Left lung (tissue), 10 donors: Measurements from ENCODE around the gene SUB1. TPM values are rescaled to one million over a fixed set of nuclear protein-coding genes. Genes with fewer than 3 reads are reported as not detected.
"Not testable (repeated sequence)": the region's sequence is repeated elsewhere in the genome, so short reads cannot be mapped to it uniquely, and the experiment has no call there.

Source experiments
- ATAC-seq: fragments of 200-7000 bp; cut with Tn5 transposase; one replicate; pipeline ENCODE4 v1.9.1; 2020; ENCODE audit warnings: moderate library complexity
- DNase-seq, 4 donors: peaks; one replicate each; pipeline ENCODE4 v3.0.0-alpha.2; 2013 to 2020
- H3K27ac ChIP-seq, 2 donors: fragments of 200-600 bp; sonication (generic) in 1 of 2; one replicate each; pipeline versions ENCODE4 v1.5.0 to v1.8.0; 2020 to 2021
- H3K27me3 ChIP-seq, 2 donors: fragments of 200-600 bp; sonication (generic) in 1 of 2; one replicate each; pipeline versions ENCODE4 v1.5.0 to v1.8.0; 2020 to 2021
- H3K36me3 ChIP-seq, 2 donors: fragments of 200-600 bp; sonication (generic) in 1 of 2; one replicate each; pipeline versions ENCODE4 v1.5.0 to v1.8.0; 2020 to 2021
- H3K4me1 ChIP-seq, 2 donors: fragments of 200-600 bp; one replicate each; pipeline ENCODE4 v1.8.0; 2021
- H3K4me3 ChIP-seq, 2 donors: fragments of 200-600 bp; sonication (generic) in 1 of 2; one replicate each; pipeline versions ENCODE4 v1.5.0 to v1.8.0; 2020 to 2021; ENCODE audit warnings: mild to moderate bottlenecking in 1 of 2
- H3K9me3 ChIP-seq, 2 donors: fragments of 200-600 bp; sonication (generic) in 1 of 2; one replicate each; pipeline versions ENCODE4 v1.5.0 to v1.8.0; 2020 to 2021
- intact Hi-C, 2 donors: fragments of 100-400 bp; cut with DNase I; formaldehyde crosslinking; loops; one replicate each; pipeline versions ENCODE4 v1.11.2 to v1.14.2; 2022
- polyA plus RNA-seq, 6 donors: library from polyadenylated mRNA; unstranded; fragments of 120-200 nt; gene quantifications; one replicate each; pipeline ENCODE4 v1.2.1, GENCODE V29; 2013; ENCODE audit not compliant: insufficient read length in 6 of 6
- total RNA-seq, 2 donors: library from RNA; stranded (reverse); fragmentation: NEBNext Ultra II Directional; extraction: Animal tissue kit (Norgen Biotek cat#: 25700); gene quantifications; one replicate each; pipeline ENCODE4 v1.2.1, GENCODE V29; 2021
- TF ChIP-seq, protein P1 (sequence below), 2 donors: fragments of 200-600 bp; sonication (generic) in 1 of 2; IDR thresholded peaks; one replicate each; pipeline versions ENCODE4 v1.5.0 to v1.8.0; 2021; ENCODE audit warnings: antibody characterized with exemption in 2 of 2
- donor health status: DM: no; HTN: yes; CAD: no.
- donor health status: DM: no; HTN: no; CAD: no.

SUB1 gene
- total and polyA plus RNA-seq, 8 donors = 166 to 289 (median 256) TPM

GRCh38 chr5:32565145-32565544 lies 20.2 kb upstream of the SUB1 start:
- H3K27me3 ChIP-seq = no peaks in the 10 kb centered on the region
- intact Hi-C loops = no loop called here
- no peaks in the 10 kb centered on the region for H3K4me1 ChIP-seq
- H3K9me3 ChIP-seq = no peaks in the 10 kb centered on the region
- DNase-seq (no peak), ATAC-seq (no peak)
- TF ChIP-seq, protein P1, sequence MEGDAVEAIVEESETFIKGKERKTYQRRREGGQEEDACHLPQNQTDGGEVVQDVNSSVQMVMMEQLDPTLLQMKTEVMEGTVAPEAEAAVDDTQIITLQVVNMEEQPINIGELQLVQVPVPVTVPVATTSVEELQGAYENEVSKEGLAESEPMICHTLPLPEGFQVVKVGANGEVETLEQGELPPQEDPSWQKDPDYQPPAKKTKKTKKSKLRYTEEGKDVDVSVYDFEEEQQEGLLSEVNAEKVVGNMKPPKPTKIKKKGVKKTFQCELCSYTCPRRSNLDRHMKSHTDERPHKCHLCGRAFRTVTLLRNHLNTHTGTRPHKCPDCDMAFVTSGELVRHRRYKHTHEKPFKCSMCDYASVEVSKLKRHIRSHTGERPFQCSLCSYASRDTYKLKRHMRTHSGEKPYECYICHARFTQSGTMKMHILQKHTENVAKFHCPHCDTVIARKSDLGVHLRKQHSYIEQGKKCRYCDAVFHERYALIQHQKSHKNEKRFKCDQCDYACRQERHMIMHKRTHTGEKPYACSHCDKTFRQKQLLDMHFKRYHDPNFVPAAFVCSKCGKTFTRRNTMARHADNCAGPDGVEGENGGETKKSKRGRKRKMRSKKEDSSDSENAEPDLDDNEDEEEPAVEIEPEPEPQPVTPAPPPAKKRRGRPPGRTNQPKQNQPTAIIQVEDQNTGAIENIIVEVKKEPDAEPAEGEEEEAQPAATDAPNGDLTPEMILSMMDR (IDR thresholded peaks at IDR 0.05) = no peak
- H3K4me3 ChIP-seq = no peak overlapping the region
- no peaks in the 10 kb centered on the region for H3K36me3 ChIP-seq
- H3K27ac ChIP-seq = no peak overlapping the region

- Histone ChIP-seq H3K4me3 (no peak overlapping the region), H3K27me3 (no peaks in the 10 kb centered on the region), H3K36me3 (no peaks in the 10 kb centered on the region), H3K4me1 (no peaks in the 10 kb centered on the region), H3K9me3 (no peaks in the 10 kb centered on the region), H3K27ac (no peak overlapping the region)
- TF ChIP-seq, protein P1 (IDR thresholded peaks at IDR 0.05) = no peak
- intact Hi-C loops = no loop called here
- ATAC-seq = no peak
- no peak for DNase-seq
Observed at GRCh38 chr5:32566319-32567111, 18.8 kb upstream of the SUB1 start.

DNA sequence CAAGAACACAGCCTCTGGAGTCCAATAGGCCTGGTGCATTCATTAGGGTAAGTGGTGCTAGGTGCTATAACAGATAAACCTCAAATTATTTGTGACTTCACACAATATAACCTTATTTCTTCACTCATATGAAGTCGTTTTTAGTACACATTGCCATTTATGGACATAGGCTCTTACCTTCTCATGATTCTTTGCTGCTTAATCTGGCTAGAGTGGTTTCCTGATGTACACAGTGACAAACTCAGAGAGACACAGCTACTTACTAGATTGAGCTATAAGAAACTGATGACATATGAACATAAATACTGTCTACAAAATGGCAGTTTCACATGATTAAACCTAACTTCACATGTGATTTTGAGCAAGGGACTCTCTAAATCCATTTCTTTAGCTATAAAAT lies 14.2 kb upstream of the SUB1 start:
- DNase-seq (no peak), ATAC-seq (no peak)
- H3K27ac ChIP-seq = no peak overlapping the region
- intact Hi-C loops = no loop called here
- H3K9me3 ChIP-seq = no peaks in the 10 kb centered on the region
- H3K36me3 ChIP-seq = no peaks in the 10 kb centered on the region
- no peaks in the 10 kb centered on the region for H3K4me1 ChIP-seq
- no peaks in the 10 kb centered on the region for H3K27me3 ChIP-seq
- H3K4me3 ChIP-seq = no peak overlapping the region
- TF ChIP-seq, protein P1 (IDR thresholded peaks at IDR 0.05) = no peak

- H3K4me1 ChIP-seq = no peaks in the 10 kb centered on the region
- DNase-seq = no peak
Observed at GRCh38 chr5:32572778-32573480, 12.4 kb upstream of the SUB1 start.

DNA sequence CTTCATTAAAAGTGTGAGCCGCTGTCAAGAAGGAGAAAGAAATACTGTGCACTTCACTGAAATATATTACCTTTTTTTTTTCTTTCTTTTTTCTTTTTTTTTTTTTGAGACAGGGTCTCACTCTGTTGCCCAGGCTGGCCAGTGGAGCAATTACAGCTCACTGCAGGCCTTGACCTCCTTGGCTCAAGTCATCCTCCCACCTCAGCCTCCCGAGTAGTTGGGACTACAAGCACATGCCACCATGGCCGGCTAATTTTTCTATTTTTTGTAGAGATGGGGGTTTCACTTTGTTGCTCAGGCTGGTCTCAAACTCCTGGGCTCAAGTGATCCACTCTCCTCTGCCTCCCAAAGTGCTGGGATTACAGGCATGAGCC lies 11.9 kb upstream of the SUB1 start:
- ATAC-seq, DNase-seq, intact Hi-C loops: not testable (repeated sequence)

More at GRCh38 chr5:32572778-32573480, 12.4 kb upstream of the SUB1 start:
- TF ChIP-seq, protein P1 (IDR thresholded peaks at IDR 0.05) = no peak
- no peaks in the 10 kb centered on the region for H3K27me3 ChIP-seq
- H3K4me3 ChIP-seq = no peak overlapping the region
- no peaks in the 10 kb centered on the region for H3K9me3 ChIP-seq
- no peak for ATAC-seq
- H3K36me3 ChIP-seq = no peaks in the 10 kb centered on the region
- H3K27ac ChIP-seq = no peak overlapping the region
- intact Hi-C loops = no loop called here

More for the DNA sequence above, 11.9 kb upstream of the SUB1 start:
- not testable (repeated sequence) for H3K4me1 ChIP-seq, H3K4me3 ChIP-seq, H3K27me3 ChIP-seq, H3K9me3 ChIP-seq, H3K36me3 ChIP-seq, H3K27ac ChIP-seq
